SK-N-SH treated with all-trans-retinoic acid at 6 μM for 48 hours (cell line): ENCODE results near the gene FHOD3.
A peak's percentile ranks its signal among the peaks of the same experiment; 100 is the strongest.

Source experiments
- ATAC-seq: fragments of 200-7000 bp; cut with Tn5 transposase; 3 replicates; pipeline ENCODE4 v1.9.1; 2020; ENCODE audit warnings: mild to moderate bottlenecking, moderate library complexity
- ARNTL ChIP-seq: fragments of 450-650 bp; formaldehyde crosslinking; IDR thresholded peaks from 2 replicates; pipeline ENCODE4 v1.5.0; 2020; ENCODE audit warnings: low read depth, mild to moderate bottlenecking, moderate library complexity, borderline replicate concordance
- BACH2 ChIP-seq: fragments of 250-450 bp; sonication (Bioruptor Pico); IDR thresholded peaks from 2 replicates; pipeline ENCODE4 v1.9.0; 2021; ENCODE audit warnings: mild to moderate bottlenecking, borderline replicate concordance
- CSDC2 ChIP-seq: fragments of 250-450 bp; sonication (Bioruptor Pico); IDR thresholded peaks from 2 replicates; pipeline ENCODE4 v1.5.0; 2020; ENCODE audit warnings: mild to moderate bottlenecking, moderate library complexity
- ESRRG ChIP-seq: fragments of 250-450 bp; sonication (Bioruptor Pico); IDR thresholded peaks from 2 replicates; pipeline ENCODE4 v1.6.1; 2021; ENCODE audit warnings: mild to moderate bottlenecking
- GLIS3 ChIP-seq: fragments of 250-450 bp; sonication (Bioruptor Pico); IDR thresholded peaks from 2 replicates; pipeline ENCODE4 v1.5.0; 2020; ENCODE audit warnings: mild to moderate bottlenecking, moderate library complexity
- ISL1 ChIP-seq: fragments of 250-450 bp; sonication (Bioruptor Pico); IDR thresholded peaks from 2 replicates; pipeline ENCODE4 v2.1.2; 2022; ENCODE audit warnings: mild to moderate bottlenecking, moderate library complexity
- OSR1 ChIP-seq: fragments of 250-450 bp; sonication (Bioruptor Pico); IDR thresholded peaks from 2 replicates; pipeline ENCODE4 v1.8.0; 2022; ENCODE audit warnings: moderate library complexity, mild to moderate bottlenecking, inconsistent platforms
- PPARA ChIP-seq: fragments of 250-450 bp; sonication (Bioruptor Pico); IDR thresholded peaks from 2 replicates; pipeline ENCODE4 v1.5.0; 2020; ENCODE audit warnings: mild to moderate bottlenecking, borderline replicate concordance
- RARB ChIP-seq: fragments of 250-450 bp; sonication (Bioruptor Pico); IDR thresholded peaks from 2 replicates; pipeline ENCODE4 v1.8.0; 2021; ENCODE audit warnings: mild to moderate bottlenecking, moderate library complexity
- TCF4 ChIP-seq: fragments of 250-450 bp; sonication (Bioruptor Pico); IDR thresholded peaks from 2 replicates; pipeline ENCODE4 v1.8.0; 2021; ENCODE audit warnings: mild to moderate bottlenecking, moderate library complexity, borderline replicate concordance
- TOX ChIP-seq: fragments of 250-450 bp; sonication (Bioruptor Pico); IDR thresholded peaks from 2 replicates; pipeline ENCODE4 v1.8.0; 2021; ENCODE audit warnings: mild to moderate bottlenecking, moderate library complexity, borderline replicate concordance
- ZNF565 ChIP-seq: fragments of 450-650 bp; formaldehyde crosslinking; conservative IDR thresholded peaks from 2 replicates; pipeline ENCODE4 v1.5.0; 2020; ENCODE audit warnings: low read depth, mild to moderate bottlenecking, moderate library complexity
- ZNF70 ChIP-seq: fragments of 450-650 bp; formaldehyde crosslinking; IDR thresholded peaks from 2 replicates; pipeline ENCODE4 v1.5.0; 2020; ENCODE audit warnings: mild to moderate bottlenecking, moderate library complexity
- ZNF8 ChIP-seq: fragments of 450-650 bp; formaldehyde crosslinking; IDR thresholded peaks from 2 replicates; pipeline ENCODE4 v1.5.0; 2020; ENCODE audit warnings: mild to moderate bottlenecking, moderate library complexity
- TF ChIP-seq, protein P1 (sequence below): fragments of 250-450 bp; sonication (Bioruptor Pico); IDR thresholded peaks from 2 replicates; pipeline ENCODE4 v1.8.0; 2021; ENCODE audit warnings: low read depth, mild to moderate bottlenecking, moderate library complexity, borderline replicate concordance
- TF ChIP-seq, protein P2 (sequence below): fragments of 250-450 bp; sonication (Bioruptor Pico); IDR thresholded peaks from 2 replicates; pipeline ENCODE4 v1.5.1; 2021; ENCODE audit warnings: mild to moderate bottlenecking, moderate library complexity
- TF ChIP-seq, protein P3 (sequence below): fragments of 250-450 bp; sonication (Bioruptor Pico); IDR thresholded peaks from 2 replicates; pipeline ENCODE4 v1.5.1; 2020; ENCODE audit warnings: low read depth, mild to moderate bottlenecking, moderate library complexity
- TF ChIP-seq, protein P4 (sequence below): fragments of 250-450 bp; sonication (Bioruptor Pico); IDR thresholded peaks from 2 replicates; pipeline ENCODE4 v1.8.0; 2020; ENCODE audit warnings: mild to moderate bottlenecking, moderate library complexity, borderline replicate concordance

The FHOD3 gene

DNA sequence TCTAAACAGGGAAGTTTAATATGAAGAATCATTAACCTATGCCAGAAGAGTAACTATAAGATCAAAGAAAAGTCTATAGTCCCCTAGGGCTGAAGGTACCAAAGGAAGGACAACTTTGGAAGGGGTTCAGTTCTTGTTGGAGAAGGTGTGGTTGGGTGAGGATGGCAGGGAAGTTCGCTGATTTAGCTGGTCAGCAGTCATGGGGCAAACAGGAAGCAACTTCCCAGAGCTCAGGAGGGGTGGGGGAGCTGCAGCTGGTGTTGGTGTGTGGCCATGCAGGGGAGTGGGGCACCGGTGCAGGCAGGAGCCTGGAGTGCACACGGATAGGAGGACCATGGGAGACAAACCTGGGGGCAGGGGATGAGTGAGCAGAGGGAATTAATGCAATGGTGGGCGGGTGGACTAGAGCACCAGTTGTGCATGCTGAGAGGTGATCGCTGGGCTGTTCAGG, 34.0 kb downstream of the FHOD3 start:
- TF ChIP-seq RARB (CRISPR knock-in tag) (no peak), BACH2 (CRISPR knock-in tag) (no peak), ZNF70 (CRISPR knock-in tag) (no peak), PPARA (CRISPR knock-in tag) (no peak), TCF4 (no peak), TOX (no peak), OSR1 (CRISPR knock-in tag) (no peak), CSDC2 (CRISPR knock-in tag) (no peak), ZNF565 (no peak), ARNTL (CRISPR knock-in tag) (no peak), ESRRG (CRISPR knock-in tag) (no peak), GLIS3 (no peak), ZNF8 (CRISPR knock-in tag) (no peak), ISL1 (no peak)
- TF ChIP-seq, protein P1, sequence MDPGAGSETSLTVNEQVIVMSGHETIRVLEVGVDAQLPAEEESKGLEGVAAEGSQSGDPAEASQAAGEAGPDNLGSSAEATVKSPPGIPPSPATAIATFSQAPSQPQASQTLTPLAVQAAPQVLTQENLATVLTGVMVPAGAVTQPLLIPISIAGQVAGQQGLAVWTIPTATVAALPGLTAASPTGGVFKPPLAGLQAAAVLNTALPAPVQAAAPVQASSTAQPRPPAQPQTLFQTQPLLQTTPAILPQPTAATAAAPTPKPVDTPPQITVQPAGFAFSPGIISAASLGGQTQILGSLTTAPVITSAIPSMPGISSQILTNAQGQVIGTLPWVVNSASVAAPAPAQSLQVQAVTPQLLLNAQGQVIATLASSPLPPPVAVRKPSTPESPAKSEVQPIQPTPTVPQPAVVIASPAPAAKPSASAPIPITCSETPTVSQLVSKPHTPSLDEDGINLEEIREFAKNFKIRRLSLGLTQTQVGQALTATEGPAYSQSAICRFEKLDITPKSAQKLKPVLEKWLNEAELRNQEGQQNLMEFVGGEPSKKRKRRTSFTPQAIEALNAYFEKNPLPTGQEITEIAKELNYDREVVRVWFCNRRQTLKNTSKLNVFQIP (CRISPR knock-in tag): no peak
- TF ChIP-seq, protein P2, sequence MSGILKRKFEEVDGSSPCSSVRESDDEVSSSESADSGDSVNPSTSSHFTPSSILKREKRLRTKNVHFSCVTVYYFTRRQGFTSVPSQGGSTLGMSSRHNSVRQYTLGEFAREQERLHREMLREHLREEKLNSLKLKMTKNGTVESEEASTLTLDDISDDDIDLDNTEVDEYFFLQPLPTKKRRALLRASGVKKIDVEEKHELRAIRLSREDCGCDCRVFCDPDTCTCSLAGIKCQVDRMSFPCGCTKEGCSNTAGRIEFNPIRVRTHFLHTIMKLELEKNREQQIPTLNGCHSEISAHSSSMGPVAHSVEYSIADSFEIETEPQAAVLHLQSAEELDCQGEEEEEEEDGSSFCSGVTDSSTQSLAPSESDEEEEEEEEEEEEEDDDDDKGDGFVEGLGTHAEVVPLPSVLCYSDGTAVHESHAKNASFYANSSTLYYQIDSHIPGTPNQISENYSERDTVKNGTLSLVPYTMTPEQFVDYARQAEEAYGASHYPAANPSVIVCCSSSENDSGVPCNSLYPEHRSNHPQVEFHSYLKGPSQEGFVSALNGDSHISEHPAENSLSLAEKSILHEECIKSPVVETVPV (CRISPR knock-in tag): no peak
- TF ChIP-seq, protein P3, sequence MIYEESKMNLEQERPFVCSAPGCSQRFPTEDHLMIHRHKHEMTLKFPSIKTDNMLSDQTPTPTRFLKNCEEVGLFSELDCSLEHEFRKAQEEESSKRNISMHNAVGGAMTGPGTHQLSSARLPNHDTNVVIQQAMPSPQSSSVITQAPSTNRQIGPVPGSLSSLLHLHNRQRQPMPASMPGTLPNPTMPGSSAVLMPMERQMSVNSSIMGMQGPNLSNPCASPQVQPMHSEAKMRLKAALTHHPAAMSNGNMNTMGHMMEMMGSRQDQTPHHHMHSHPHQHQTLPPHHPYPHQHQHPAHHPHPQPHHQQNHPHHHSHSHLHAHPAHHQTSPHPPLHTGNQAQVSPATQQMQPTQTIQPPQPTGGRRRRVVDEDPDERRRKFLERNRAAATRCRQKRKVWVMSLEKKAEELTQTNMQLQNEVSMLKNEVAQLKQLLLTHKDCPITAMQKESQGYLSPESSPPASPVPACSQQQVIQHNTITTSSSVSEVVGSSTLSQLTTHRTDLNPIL (CRISPR knock-in tag): no peak
- TF ChIP-seq, protein P4, sequence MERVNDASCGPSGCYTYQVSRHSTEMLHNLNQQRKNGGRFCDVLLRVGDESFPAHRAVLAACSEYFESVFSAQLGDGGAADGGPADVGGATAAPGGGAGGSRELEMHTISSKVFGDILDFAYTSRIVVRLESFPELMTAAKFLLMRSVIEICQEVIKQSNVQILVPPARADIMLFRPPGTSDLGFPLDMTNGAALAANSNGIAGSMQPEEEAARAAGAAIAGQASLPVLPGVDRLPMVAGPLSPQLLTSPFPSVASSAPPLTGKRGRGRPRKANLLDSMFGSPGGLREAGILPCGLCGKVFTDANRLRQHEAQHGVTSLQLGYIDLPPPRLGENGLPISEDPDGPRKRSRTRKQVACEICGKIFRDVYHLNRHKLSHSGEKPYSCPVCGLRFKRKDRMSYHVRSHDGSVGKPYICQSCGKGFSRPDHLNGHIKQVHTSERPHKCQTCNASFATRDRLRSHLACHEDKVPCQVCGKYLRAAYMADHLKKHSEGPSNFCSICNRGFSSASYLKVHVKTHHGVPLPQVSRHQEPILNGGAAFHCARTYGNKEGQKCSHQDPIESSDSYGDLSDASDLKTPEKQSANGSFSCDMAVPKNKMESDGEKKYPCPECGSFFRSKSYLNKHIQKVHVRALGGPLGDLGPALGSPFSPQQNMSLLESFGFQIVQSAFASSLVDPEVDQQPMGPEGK (CRISPR knock-in tag): no peak
- ATAC-seq: peak; percentile 24; the same call in 2 of the 3 replicates

DNA sequence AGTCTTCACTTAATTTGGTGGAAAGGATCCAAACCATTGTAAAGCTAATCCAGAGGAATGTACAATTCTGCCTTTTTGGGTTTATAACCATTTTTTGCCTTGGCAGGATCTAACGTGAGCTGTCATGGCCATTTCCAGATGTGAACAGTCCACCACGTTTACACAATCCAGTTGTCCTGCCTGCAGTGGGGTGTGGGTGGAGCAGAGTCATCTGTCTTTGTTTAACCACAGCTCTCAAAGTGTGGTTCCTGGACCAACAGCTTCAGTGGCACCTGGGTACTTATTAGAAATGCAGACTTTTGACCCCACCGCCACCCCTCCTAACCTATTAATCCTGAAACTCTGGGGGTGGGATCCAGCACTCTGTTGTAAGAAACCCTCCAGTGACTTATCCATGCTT, 35.9 kb downstream of the FHOD3 start:
- TF ChIP-seq PPARA (CRISPR knock-in tag) (no peak), GLIS3 (no peak), ESRRG (CRISPR knock-in tag) (no peak), CSDC2 (CRISPR knock-in tag) (no peak), ZNF565 (no peak)
- TF ChIP-seq, protein P1 (CRISPR knock-in tag): no peak
- ATAC-seq: no peak

DNA sequence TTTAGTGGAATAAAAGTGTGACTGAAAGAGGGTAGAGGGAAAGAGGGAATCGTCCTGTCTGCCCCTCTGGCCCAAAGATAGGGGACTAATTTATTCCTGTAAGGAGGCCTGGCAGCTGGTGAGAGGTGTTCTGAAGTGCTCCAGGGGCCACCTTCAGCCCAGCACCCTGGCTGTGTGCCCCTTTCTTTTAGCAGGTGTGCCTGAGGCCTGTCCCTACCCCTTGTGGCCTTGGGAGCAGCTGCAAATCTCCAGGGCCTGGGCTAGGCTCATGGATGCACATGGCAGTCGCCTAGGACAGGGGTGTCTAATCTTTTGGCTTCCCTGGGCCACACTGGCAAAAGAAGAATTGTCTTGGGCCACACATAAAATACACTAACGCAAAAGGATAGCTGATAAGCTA, 37.3 kb downstream of the FHOD3 start:
- no peak for ATAC-seq
- TF ChIP-seq ZNF8 (CRISPR knock-in tag): no peak
- TF ChIP-seq, protein P4 (CRISPR knock-in tag): no peak
